ENCODE measurements around the gene ERICH4.

GRCh38 chr19:41428481-41428859, 14.5 kb upstream of the ERICH4 start:
- TF ChIP-seq CTCF (IDR thresholded peaks at IDR 0.05) (no peak), POLR2A (IDR thresholded peaks at IDR 0.05) (no peak)

Data from breast epithelium (tissue), 3 donors.